HepG2 (cell line): ENCODE results near the gene CAMSAP3. TPM values are rescaled to one million over a fixed set of nuclear protein-coding genes. Genes with fewer than 3 reads are reported as not detected.

Experiments used
- FOXO1 ChIP-seq: sonication (generic); formaldehyde crosslinking; IDR thresholded peaks from 2 replicates; pipeline ENCODE4 v1.4.0; 2020; ENCODE audit warnings: missing genetic modification reagents
- polyA plus RNA-seq, 8 experiments: library from polyadenylated mRNA; depleted of rRNA in 3 of 8; stranded (reverse) in 7 of 8; unstranded in 1 of 8; fragments of >200 nt; fragmentation: Illumina TruSeq in 4 of 8; extraction: Trizol in 4 of 8; gene quantifications; 2 replicates each; pipeline versions ENCODE4 v1.2.1 to v1.2.3, GENCODE V29; 2011 to 2016; ENCODE audit warnings: low read depth in 4 of 8, missing spikeins in 1 of 8, mixed read lengths in 1 of 8; ENCODE audit not compliant: insufficient read depth in 1 of 8
- total RNA-seq, 5 experiments: library from RNA; depleted of rRNA; stranded (reverse); fragments of >200 nt; fragmentation: Illumina TruSeq; extraction: Trizol; gene quantifications; 2 replicates each; pipeline ENCODE4 v1.2.3, GENCODE V29; 2016; ENCODE audit warnings: low read depth in 1 of 5
- TF ChIP-seq, protein P1 (sequence below): sonication (generic); formaldehyde crosslinking; IDR thresholded peaks from 2 replicates; pipeline ENCODE4 v1.4.0; 2020; ENCODE audit warnings: missing genetic modification reagents, borderline replicate concordance
- TF ChIP-seq, protein P2 (sequence below): sonication (generic); formaldehyde crosslinking; IDR thresholded peaks from 2 replicates; pipeline ENCODE4 v1.4.0; 2020; ENCODE audit warnings: missing genetic modification reagents, low read depth, mild to moderate bottlenecking, borderline replicate concordance
- TF ChIP-seq, protein P3 (sequence below): sonication (generic); formaldehyde crosslinking; IDR thresholded peaks from 2 replicates; pipeline ENCODE4 v1.9.0; 2021; ENCODE audit warnings: missing genetic modification reagents, borderline replicate concordance

The CAMSAP3 gene
- total and polyA plus RNA-seq, 2 of the 13 experiments (the other 11 are each of a cell fraction or from before 2014, with no cell fraction given), result 10.8 to 11.8 TPM

DNA sequence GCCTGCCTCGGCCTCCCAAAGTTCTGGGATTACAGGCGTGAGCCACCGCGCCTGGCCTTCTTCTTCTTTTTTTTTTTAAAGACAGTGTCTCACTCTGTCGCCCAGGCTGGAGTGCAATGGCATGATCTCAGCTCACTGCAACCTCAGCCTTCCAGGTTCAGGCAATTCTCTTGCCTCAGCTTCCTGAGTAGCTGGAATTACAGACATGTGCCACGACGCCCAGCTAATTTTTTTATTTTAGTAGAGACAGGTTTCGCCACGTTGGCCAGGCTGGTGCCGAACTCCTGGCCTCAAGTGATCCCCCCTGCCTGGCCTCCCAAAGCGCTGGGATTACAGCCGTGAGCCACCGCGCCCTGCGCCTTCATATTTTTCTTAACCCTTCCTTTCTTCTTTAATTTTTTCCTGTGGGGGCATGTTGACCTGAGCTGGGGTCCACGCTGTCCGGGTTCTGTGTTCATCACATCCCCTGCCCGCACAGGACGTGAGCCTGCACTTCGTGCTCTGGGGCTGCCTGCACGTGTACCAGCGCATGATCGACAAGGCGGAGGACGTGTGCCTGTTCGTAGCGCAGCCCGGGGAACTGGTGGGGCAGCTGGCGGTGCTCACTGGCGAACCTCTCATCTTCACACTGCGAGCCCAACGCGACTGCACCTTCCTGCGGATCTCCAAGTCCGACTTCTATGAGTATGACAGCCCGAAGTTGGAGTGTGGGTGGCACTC lies 46.1 kb upstream of the CAMSAP3 start (continued):
- TF ChIP-seq, protein P1, sequence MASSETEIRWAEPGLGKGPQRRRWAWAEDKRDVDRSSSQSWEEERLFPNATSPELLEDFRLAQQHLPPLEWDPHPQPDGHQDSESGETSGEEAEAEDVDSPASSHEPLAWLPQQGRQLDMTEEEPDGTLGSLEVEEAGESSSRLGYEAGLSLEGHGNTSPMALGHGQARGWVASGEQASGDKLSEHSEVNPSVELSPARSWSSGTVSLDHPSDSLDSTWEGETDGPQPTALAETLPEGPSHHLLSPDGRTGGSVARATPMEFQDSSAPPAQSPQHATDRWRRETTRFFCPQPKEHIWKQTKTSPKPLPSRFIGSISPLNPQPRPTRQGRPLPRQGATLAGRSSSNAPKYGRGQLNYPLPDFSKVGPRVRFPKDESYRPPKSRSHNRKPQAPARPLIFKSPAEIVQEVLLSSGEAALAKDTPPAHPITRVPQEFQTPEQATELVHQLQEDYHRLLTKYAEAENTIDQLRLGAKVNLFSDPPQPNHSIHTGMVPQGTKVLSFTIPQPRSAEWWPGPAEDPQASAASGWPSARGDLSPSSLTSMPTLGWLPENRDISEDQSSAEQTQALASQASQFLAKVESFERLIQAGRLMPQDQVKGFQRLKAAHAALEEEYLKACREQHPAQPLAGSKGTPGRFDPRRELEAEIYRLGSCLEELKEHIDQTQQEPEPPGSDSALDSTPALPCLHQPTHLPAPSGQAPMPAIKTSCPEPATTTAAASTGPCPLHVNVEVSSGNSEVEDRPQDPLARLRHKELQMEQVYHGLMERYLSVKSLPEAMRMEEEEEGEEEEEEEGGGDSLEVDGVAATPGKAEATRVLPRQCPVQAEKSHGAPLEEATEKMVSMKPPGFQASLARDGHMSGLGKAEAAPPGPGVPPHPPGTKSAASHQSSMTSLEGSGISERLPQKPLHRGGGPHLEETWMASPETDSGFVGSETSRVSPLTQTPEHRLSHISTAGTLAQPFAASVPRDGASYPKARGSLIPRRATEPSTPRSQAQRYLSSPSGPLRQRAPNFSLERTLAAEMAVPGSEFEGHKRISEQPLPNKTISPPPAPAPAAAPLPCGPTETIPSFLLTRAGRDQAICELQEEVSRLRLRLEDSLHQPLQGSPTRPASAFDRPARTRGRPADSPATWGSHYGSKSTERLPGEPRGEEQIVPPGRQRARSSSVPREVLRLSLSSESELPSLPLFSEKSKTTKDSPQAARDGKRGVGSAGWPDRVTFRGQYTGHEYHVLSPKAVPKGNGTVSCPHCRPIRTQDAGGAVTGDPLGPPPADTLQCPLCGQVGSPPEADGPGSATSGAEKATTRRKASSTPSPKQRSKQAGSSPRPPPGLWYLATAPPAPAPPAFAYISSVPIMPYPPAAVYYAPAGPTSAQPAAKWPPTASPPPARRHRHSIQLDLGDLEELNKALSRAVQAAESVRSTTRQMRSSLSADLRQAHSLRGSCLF (CRISPR knock-in tag), result no peak
- TF ChIP-seq, protein P2, sequence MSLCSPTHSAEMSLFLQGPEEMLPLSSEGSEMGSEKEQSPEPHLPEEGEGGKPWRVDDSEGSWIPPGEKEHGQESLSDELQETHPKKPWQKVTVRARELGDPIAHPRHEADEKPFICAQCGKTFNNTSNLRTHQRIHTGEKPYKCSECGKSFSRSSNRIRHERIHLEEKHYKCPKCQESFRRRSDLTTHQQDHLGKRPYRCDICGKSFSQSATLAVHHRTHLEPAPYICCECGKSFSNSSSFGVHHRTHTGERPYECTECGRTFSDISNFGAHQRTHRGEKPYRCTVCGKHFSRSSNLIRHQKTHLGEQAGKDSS (CRISPR knock-in tag), result no peak
- TF ChIP-seq, protein P3, sequence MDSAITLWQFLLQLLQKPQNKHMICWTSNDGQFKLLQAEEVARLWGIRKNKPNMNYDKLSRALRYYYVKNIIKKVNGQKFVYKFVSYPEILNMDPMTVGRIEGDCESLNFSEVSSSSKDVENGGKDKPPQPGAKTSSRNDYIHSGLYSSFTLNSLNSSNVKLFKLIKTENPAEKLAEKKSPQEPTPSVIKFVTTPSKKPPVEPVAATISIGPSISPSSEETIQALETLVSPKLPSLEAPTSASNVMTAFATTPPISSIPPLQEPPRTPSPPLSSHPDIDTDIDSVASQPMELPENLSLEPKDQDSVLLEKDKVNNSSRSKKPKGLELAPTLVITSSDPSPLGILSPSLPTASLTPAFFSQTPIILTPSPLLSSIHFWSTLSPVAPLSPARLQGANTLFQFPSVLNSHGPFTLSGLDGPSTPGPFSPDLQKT (CRISPR knock-in tag), result no peak
- TF ChIP-seq FOXO1 (CRISPR knock-in tag), result no peak
